HG03460 (cell line): ENCODE measurements around the gene GPR152.
"Not testable (repeated sequence)": the region's sequence is repeated elsewhere in the genome, so short reads cannot be mapped to it uniquely, and the experiment has no call there.

Source experiments
- ATAC-seq: cut with Tn5 transposase; IDR thresholded peaks from one replicate; pipeline ENCODE4 v1.9.1; 2021; ENCODE audit not compliant: unreplicated experiment

The GPR152 gene

DNA sequence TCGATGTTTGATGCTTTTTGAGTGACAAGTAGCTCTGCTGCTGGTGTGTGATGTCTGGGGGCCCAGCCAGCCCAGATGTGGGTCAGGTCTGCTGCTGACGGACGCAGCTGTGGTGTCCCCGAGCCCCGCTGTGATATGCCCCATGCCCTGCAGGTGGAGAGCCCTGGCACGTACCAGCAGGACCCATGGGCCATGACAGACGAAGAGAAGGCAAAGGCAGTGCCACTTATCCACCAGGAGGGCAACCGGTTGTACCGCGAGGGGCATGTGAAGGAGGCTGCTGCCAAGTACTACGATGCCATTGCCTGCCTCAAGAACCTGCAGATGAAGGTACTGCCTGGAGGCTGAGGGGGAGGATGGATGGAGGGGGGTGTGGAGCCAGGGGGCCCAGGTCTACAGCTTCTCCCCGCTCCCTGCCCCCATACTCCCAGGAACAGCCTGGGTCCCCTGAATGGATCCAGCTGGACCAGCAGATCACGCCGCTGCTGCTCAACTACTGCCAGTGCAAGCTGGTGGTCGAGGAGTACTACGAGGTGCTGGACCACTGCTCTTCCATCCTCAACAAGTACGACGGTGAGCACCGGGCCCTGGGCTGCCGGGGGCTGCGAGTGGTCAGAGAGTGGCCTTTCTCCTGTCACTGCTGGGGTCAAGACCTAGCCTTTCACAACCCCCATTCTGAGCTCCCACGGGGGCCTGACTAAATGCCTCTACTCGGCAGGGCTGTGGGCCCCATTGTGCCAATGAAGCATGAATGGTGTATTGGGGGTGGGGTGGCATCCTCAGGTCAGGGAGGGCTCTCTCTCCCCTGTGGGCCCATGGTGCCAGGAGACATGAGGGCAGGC lies 37.6 kb upstream of the GPR152 start:
- no peak for ATAC-seq

- ATAC-seq, result no peak
Observed at GRCh38 chr11:67489203-67489884, 36.8 kb upstream of the GPR152 start.

DNA sequence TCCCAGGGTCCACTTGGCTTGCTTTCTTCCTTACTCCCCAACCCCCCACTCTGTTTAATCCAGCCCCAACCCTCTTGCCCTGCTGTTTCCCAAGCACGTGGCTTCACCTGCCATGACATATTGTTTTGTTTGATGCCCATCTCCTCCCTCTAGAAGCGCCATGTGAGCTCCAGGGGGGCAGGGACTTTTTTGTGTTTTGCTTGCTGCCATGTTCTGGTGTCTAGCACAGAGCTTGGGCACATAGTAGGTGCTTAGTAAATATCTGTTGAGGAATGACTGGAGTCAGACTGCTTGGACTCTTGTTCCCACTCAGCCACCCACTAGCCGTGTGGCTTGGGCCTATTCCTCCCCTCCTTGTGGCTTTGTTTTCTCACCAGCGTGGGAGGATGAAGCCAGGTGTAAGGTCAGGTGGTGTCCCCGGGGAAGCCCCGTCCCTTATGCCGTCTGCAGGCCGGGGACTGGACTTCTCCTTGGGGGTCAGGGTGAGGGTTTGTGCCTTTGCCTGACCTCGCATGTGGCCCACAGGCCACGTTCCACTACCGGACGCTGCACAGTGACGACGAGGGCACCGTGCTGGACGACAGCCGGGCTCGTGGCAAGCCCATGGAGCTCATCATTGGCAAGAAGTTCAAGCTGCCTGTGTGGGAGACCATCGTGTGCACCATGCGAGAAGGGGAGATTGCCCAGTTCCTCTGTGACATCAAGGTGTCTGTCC lies 34.1 kb upstream of the GPR152 start:
- no peak for ATAC-seq

DNA sequence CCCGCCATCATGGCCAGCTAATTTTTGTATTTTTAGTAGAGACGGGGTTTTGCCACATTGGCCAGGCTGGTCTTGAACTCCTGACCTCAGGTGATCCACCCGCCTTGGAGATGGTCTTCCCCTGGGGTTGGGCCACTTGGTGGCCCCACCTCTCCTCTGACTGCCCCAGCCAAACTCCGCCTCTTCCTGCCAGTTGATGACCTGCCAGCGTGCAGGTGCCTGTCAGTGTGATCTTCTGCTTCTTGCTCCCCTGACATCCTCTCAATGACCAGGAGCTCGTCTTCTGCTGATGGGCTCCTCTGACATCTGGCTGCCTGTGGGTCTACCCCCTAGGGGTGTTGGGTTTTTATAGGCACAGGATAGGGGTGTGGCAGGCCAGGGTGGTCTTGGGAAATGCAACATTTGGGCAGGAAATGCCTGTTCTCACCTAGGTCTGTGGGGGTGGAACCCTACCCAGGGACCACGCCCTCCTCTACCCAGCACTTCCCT lies 33.4 kb upstream of the GPR152 start:
- ATAC-seq, result not testable (repeated sequence)

- ATAC-seq, result no peak
Observed at GRCh38 chr11:67484847-67485311, 32.4 kb upstream of the GPR152 start.

DNA sequence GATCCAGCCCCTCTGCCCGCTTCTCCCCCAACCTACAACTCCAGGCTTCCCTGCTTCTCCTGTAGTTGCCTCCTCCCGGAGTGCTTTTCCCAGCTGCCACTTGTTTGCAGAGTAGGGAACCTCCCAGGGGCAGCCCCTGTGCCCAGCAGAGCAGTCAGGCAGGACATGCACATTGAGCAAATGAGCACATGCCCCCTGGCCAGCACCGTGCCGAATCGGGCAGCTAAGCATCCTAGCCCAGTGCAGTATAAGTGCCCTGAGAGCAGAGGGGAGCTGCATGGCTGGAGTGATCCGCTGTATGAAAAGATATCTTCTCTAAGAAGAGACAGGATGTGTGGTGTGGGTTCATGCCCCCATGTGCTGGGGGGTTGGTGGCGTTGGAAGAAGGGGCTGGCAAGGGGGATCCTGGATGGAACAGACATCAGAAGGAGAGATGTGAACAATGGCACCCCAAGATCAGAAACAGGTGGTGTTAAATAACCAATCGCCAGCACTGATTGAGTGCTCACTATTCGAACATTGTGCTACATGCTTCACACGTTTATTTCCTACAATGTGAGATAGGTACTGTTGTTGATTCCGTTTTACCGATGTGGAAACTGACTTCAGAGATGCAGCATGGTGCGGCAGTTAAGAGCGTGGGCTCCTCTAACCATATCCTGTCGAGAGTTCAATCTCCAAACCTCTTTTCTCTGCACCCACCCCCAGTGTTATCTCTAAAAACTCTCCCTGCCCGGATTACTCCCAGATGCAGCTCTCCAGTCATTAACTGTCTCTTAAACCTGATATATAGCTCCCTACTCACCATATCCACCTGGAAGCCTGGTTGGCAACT lies 31.5 kb upstream of the GPR152 start:
- no peak for ATAC-seq

DNA sequence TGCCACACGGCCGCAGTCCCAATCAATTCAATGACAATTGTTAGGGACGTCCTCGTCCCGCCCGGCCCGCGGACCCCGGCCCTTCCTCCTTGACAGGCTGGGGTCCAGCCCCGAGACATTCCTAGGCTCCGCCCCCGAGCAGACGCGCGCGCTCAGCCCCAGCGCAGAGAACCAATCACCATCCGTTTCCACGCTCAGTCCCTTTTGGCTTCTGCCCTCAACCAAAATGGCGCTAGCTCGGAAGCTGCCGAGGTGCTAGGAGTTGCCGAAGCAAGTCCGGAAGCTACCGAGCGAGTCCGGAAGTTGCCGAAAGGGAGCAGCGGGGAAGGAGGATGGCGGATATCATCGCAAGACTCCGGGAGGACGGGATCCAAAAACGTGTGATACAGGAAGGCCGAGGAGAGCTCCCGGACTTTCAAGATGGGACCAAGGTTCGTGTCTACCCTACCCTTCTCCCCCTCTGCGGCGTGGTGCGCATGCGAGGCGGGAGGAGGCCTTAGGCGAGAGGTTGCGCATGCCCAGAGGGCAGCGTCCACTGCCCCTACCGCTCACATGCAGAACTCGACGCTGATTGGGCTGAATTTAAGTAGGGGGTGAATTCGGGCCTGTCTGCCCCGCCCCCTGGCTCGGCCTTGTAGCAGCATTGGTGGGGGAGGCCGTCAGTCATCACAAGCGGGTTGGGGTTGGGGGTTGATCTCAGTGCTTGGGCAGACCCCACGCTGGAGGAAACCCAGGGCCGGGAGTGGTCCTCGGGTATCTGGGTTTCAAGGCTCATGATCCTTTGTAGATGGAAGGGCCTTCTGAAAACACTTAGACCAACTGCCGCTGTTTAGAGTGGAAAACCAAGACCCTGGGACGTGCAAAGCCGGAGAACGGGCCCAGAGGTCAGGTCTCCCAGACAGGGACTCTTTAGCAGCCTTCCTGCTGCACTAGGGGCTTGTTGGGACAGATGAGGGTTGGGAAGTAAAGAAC lies 30.6 kb upstream of the GPR152 start, which contains the start of gene AIP:
Gene AIP, plus strand, starts transcription at position 200 of the 972 bp plus-strand sequence. Its CDS starts 133 bp downstream, at position 333.
- peak; percentile 70 for ATAC-seq

DNA sequence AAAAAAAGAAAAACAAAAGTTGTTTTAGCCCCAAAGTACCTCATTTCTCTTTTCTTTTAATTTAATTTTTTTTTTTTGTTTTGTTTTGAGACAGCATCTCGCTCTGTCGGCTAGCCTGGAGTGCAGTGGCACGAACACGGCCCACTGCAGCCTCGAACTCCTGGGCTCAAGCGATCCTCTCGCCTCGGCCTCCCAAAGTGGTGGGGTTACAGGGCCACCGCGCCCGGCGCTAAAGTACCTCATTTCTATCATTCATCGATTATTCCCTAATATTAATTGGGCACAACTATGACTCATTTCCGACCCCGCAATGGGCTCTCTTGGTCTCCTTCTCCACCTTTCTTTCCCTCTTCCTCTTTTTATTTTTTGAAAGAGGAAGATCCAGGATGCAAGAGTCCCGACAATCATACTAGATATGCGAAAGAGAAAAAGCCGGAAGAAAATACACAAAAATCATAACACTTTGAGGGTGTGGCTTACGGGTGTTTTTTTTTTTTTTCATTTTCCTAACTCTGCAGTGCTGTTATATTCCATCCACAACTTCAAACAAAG lies 29.8 kb upstream of the GPR152 start:
- ATAC-seq, result no peak

- not testable (repeated sequence) for ATAC-seq
Observed at GRCh38 chr11:67477344-67478050, 25.0 kb upstream of the GPR152 start.

- ATAC-seq, result not testable (repeated sequence)
Observed at GRCh38 chr11:67476692-67477091, 24.2 kb upstream of the GPR152 start.

GRCh38 chr11:67472882-67473281 lies 20.4 kb upstream of the GPR152 start:
- no peak for ATAC-seq

DNA sequence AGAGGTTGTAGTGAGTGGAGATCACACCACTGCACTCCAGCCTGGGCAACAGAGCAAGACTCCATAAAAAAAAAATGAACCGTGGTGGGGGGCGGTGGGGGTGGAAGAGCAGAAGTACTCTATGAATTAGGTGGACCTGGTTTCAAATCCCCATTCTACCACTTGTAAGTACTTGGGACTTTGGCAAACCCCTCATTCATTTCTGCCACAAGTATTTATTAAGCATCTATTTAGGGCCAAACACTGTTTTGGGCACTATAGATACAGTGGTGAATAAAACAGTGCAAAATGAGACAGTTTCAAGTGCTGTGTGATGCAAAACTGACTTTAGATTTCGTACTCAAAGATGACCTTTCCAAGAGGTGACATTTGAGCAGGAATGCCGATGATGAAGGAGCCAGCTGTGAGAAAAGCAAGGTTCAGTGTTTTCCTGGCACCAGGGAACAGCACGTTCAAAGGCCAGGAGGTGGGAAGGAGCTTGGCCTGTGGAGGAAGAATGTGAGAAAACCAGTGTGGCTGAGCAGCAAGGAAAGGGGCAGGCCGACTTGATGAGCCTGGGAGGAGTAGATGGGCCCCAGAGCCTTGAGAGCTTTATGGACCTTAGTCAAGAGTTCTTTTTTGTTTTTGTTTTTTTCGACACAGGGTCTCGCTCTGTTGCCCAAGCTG lies 17.9 kb upstream of the GPR152 start:
- ATAC-seq, result no peak

GRCh38 chr11:67469508-67469811 lies 16.9 kb upstream of the GPR152 start:
- no peak for ATAC-seq

DNA sequence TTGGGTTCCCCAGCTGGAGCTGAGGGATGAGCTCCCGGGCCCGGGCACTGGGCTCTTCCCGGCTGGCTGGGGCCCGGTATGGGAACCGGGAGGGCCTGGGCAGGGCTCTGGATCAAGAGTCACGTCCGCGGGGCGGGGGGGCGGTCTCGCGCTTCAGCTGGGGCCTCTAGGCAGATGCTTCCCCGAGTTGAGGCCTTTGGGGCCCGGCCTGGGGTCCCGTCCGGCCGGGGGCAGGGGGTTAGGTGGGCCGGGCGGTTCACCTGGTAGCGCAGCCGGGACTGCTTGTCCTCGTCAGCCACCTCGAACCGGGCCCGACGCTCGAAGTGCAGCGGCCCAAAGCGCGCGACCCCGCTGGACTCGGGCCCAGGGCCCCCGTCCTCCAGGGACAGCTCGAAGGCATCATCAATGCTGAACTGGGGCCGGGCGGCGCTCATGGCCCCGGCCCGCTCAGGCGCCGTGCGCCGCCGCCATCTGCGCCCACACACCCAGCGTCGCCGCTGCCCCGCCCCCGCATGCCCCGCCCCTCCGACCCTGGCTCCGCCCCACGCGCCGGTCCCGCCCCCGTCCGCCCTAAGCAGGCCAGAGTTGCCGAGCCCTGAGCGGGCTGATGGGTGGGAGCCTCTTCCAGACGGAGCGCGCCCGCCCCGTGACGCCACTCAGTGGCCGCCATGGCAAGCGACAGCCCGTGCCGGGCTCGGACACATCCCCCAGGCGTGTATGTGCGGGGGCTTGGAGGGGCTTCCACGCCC lies 16.4 kb upstream of the GPR152 start, which contains the start of gene TMEM134:
Gene TMEM134, minus strand, starts transcription at position 493 of the 749 bp plus-strand sequence. Its CDS starts 59 bp downstream, at position 434.
- ATAC-seq, result peak; percentile 64

DNA sequence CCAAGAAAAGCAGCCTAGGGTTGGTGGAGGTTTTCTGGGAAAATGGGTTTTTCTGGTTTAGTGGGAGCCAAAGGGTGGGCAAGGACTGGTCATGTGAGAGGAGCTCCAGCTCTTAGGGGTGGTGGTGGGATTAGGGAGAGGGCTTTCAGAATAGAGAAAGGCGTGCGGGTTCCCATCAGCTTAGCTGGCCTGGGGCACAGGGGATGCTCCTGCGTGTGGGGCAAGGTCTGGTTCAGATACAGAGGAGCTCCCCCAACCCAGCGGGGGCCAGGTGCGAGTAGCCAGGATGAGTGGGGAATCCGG lies 15.9 kb upstream of the GPR152 start:
- no peak for ATAC-seq

DNA sequence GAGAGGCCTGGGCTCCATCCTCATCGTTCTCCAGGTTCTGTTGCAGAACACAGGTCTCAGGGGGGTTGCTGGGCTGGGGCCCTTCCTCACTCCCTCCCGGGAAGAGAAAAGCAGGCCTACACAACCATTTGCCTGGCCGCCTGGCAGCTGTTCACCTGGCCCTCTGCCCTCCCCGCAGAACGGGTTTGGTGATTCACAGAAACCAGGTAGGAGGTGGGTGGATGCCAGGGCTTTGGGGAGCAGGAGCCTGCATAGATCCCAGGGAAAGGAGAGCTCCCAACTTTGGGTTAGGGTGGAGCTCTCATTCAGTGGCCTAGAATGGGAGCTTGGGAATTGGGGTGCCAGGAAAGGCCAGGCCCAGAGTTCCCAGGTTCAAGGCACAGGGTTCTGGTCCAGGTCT lies 15.5 kb upstream of the GPR152 start:
- ATAC-seq, result no peak
